Fibroblast of gingiva (primary cell): ENCODE results near the gene HMCN2.

Source experiments
- DNase-seq: peaks from one replicate; pipeline ENCODE4 v3.0.0-alpha.2; 2011; ENCODE audit warnings: low read depth

Gene HMCN2

GRCh38 chr9:130470950-130471349 lies 205.4 kb downstream of the HMCN2 start:
- DNase-seq = no peak

- no peak for DNase-seq
These were observed 206.0 kb downstream of the HMCN2 start for GRCh38 chr9:130471411-130472183.

GRCh38 chr9:130472184-130472705 lies 206.7 kb downstream of the HMCN2 start:
- no peak for DNase-seq

DNA sequence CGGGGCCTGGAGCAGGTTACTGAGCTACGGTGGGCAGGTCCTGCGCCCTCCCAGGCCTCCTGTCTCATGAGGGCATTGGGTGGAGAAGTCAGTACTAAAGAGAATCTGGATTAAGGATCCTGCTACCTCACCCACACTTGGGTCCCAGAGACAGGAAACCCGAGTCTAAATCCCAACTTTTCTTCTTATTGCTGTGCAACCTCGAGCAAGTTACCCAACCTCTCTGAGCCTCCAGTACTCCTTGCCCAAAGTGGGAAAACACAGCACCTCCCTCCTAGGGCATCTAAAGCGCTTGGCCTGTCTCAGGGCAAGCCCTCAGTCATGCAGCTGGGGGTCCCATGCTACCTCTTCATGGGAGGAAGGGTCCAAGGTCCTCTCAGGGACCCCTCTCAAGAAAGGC lies 207.4 kb downstream of the HMCN2 start:
- no peak for DNase-seq

- DNase-seq = no peak
These were observed 208.0 kb downstream of the HMCN2 start for GRCh38 chr9:130473566-130473965.

DNA sequence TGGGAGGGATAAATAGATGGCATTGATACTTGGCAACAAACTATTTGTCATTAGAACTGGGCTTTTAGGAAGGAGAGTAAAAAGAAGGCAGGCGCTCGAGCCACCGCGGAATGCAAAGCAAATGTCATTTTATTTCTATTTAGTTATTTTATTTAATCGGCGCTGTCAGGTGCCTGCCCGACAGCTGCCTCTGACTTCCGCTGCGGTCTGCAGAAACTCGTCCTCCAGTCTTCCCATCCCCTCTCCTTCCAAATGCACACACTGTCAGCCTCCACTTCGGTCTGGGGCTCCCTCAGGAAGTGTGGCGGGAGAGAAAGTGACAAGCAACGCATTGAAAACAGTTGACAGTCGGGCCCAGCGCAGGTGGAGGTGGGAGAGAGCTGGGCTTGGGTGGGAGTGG lies 208.5 kb downstream of the HMCN2 start:
- DNase-seq = no peak

DNA sequence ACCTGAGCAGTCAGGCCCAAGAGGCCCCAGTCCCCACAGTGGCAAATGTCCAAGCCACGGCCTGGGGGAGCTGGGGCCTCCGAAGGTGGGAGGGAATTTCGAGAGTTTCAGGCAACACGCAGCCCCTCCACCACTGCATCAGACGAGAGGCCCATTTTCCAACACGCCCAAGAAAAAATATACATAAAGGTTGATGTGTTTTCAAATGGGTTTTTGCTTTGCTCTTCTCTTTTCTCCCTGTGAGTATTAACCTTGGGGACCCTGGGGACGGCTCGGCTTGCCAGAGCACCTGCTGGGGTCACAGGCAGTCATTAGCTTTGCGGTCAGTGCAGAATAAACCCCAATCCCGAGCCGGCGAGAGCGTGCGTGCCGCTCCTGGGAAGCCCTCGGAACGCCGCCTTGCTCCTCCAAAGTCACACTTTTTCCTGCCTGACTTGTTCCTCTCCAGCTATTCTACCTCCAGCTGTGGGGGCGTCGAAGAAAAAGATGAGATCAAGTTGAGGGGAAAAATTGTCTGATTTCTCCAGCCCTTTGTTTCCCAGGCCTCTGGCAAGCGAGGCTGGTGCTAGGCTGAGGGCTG lies 210.7 kb downstream of the HMCN2 start:
- DNase-seq = no peak

- DNase-seq = no peak
These were observed 212.0 kb downstream of the HMCN2 start for GRCh38 chr9:130477564-130477963.

- no peak for DNase-seq
These were observed 212.6 kb downstream of the HMCN2 start for GRCh38 chr9:130478152-130478551.

- no peak for DNase-seq
These were observed 213.4 kb downstream of the HMCN2 start for GRCh38 chr9:130478736-130479575.

GRCh38 chr9:130479587-130479986 lies 214.0 kb downstream of the HMCN2 start:
- DNase-seq = no peak

DNA sequence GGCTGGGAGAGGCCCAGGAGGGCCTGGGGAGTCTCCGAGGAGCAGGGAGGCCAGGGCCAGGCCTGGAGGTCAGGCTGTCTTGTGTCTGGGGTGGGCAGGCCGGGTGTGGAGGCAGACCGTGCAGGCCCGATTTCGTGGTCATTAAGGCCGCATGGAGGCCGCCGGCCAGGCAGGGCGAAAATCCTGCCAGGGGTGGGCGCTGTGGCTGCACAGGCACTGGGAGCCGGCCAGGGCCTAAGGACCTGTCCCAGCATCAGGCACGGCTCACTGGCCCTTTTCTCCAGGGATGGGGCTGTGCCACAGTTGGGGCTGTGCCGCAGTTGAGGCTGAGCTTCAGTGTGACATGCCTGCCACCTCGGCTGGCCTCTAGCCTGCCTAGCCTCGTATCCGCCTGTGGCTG lies 215.1 kb downstream of the HMCN2 start:
- DNase-seq = no peak

DNA sequence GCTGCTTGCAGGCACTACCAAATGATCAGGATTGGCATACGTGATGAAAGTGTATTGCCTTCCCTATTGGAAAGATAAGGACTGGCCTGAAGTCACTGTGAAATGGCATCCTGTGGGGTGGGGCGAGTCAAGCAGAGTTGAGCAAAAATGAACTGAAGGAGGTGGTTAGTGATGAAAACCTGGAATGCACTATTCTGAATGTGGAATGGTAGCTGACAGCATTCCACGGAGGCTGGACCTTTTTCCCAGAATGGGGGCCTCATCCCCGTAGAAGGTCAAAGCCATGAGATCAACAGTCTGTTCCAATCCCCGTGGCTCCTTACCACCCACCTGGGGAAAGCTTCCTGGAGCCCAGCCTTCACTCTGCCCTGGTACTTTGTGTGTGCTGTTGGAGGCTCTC lies 216.9 kb downstream of the HMCN2 start:
- DNase-seq = no peak

DNA sequence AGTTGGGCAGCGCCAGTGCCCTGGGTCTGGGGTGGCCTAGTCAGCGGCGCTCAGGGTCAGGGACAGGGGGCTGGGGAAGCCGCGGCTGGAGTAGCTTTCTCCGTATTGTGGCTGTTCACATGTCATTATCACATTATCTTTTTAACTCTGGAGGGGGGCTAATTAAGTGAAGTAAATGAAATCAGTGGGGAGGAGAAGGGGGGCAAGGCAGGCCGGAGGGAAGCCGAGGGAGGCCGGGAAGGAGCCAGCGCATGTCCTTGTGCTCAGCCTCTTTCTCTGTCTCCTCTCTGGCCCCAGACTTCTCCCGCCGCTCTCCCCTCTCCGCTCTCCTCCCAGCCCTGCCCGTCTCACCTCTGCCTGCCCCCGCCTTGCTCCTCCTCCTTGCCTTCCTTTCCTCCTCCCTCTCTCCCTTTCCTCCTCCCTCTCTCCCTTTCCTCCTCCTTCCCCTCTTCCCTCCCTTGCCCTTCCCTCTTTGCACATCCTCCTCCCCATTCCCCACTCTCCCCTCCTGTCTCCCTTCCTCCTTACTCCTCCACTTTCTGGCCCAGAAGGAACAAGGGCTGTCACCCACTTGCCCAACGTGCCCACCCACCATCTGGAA lies 217.9 kb downstream of the HMCN2 start:
- no peak for DNase-seq
